HepG2 (cell line): ENCODE data around the gene PARVB. TPM values are rescaled to one million over a fixed set of nuclear protein-coding genes. Genes with fewer than 3 reads are reported as not detected.

Experiments
- ATAC-seq: fragments of 200-7000 bp; cut with Tn5 transposase; 3 replicates; pipeline ENCODE4 v1.9.1; 2020; ENCODE audit warnings: mild to moderate bottlenecking, moderate library complexity
- BruUV-seq: library from RNA; stranded (reverse); fragments of 400-500 nt; replicated peaks from 2 replicates; lab custom pipeline; 2021; lab: Mats Ljungman, UMichigan
- CTCF ChIA-PET: fragments of 300-600 bp; formaldehyde crosslinking; extraction: SDS; loops from one replicate; lab custom pipeline; 2021; ENCODE audit warnings: low total read pairs, inconsistent platforms, low intra/inter-chr PET ratio; lab: Yijun Ruan, JAX
- POLR2A ChIA-PET: fragments of 350-600 bp; sonication (Branson Sonifier 250); formaldehyde crosslinking; loops from one replicate; lab custom pipeline; 2020; ENCODE audit warnings: antibody characterized with exemption, inconsistent platforms; lab: Yijun Ruan, JAX
- DNase-seq: peaks from one replicate; pipeline ENCODE4 v3.0.0-alpha.2; 2015; ENCODE audit warnings: low spot score
- FAIRE-seq: peaks from 3 replicates; lab custom pipeline; 2011; peaks lifted over from hg19 to GRCh38; lab: Jason Lieb, UNC
- H2AFZ ChIP-seq: one replicate; pipeline ENCODE4 v1.6.1; 2011; ENCODE audit warnings: low read length, inconsistent platforms
- H3K27ac ChIP-seq: fragments of 300-600 bp; 3 replicates; pipeline ENCODE4 v1.8.0; 2011; ENCODE audit warnings: mixed run types, mild to moderate bottlenecking, mixed read lengths, low read length, inconsistent platforms; ENCODE audit not compliant: insufficient read depth; ENCODE audit errors: extremely low read length
- H3K27me3 ChIP-seq, 2 experiments: fragments of 200-600 bp in 1 of 2; 2 replicates in 1 of 2; 3 replicates in 1 of 2; pipeline versions ENCODE4 v1.6.0 to v1.8.0; 2011; ENCODE audit warnings: low read length in 2 of 2, mild to moderate bottlenecking in 2 of 2, moderate library complexity in 2 of 2, inconsistent platforms in 1 of 2; ENCODE audit not compliant: insufficient read depth in 2 of 2, control insufficient read depth in 1 of 2
- H3K36me3 ChIP-seq, 2 experiments: fragments of 200-600 bp in 1 of 2; replicated peaks in 1 of 2; 2 replicates in 1 of 2; 3 replicates in 1 of 2; pipeline versions ENCODE4 v1.5.1 to v1.8.0; 2011; ENCODE audit warnings: low read length in 2 of 2, inconsistent platforms in 1 of 2; ENCODE audit not compliant: insufficient read depth in 2 of 2, control insufficient read depth in 1 of 2
- H3K4me1 ChIP-seq: 2 replicates; pipeline ENCODE4 v1.5.1; 2012; ENCODE audit warnings: low read length, inconsistent platforms; ENCODE audit not compliant: insufficient read depth
- H3K4me2 ChIP-seq: 2 replicates; pipeline ENCODE4 v1.6.0; 2011; ENCODE audit warnings: low read depth, low read length, inconsistent platforms
- H3K4me3 ChIP-seq, 3 experiments: fragments of 200-600 bp in 1 of 3; sonication (generic), shearing (Covaris generic) in 1 of 3; replicated peaks in 1 of 3; 2 replicates each; pipeline ENCODE4 v1.5.1; 2011 to 2016; ENCODE audit warnings: low read length in 3 of 3, inconsistent platforms in 2 of 3, low read depth in 2 of 3, mild to moderate bottlenecking in 2 of 3, control low read depth in 1 of 3, mixed read lengths in 1 of 3; ENCODE audit not compliant: insufficient read depth in 1 of 3
- H3K79me2 ChIP-seq: one replicate; pipeline ENCODE4 v1.6.1; 2011; ENCODE audit warnings: low read length, inconsistent platforms; ENCODE audit not compliant: insufficient read depth
- H3K9ac ChIP-seq: 2 replicates; pipeline ENCODE4 v1.6.0; 2011; ENCODE audit warnings: mild to moderate bottlenecking, low read depth, low read length, inconsistent platforms; ENCODE audit not compliant: insufficient read depth
- H3K9me3 ChIP-seq: 2 replicates; pipeline ENCODE4 v1.5.1; 2012; ENCODE audit warnings: mild to moderate bottlenecking, low read length
- H4K20me1 ChIP-seq: 2 replicates; pipeline ENCODE4 v1.6.0; 2011; ENCODE audit warnings: inconsistent platforms, mild to moderate bottlenecking, low read length, moderate library complexity; ENCODE audit not compliant: insufficient read depth
- CBFB ChIP-seq: sonication (generic); formaldehyde crosslinking; IDR thresholded peaks from 2 replicates; pipeline ENCODE4 v1.4.0; 2020; ENCODE audit warnings: missing genetic modification reagents
- FOXP1 ChIP-seq, 2 experiments: fragments of 450-650 bp in 1 of 2; IDR thresholded peaks; 2 replicates each; pipeline ENCODE4 v1.6.1; 2017 to 2018; ENCODE audit warnings: antibody characterized with exemption in 1 of 2
- GZF1 ChIP-seq: sonication (generic); formaldehyde crosslinking; IDR thresholded peaks from 2 replicates; pipeline ENCODE4 v1.5.1; 2020; ENCODE audit warnings: mild to moderate bottlenecking, missing genetic modification reagents
- IKZF1 ChIP-seq: fragments of 450-650 bp; IDR thresholded peaks from 2 replicates; pipeline ENCODE4 v1.7.1; 2016
- NCOA5 ChIP-seq: sonication (generic); formaldehyde crosslinking; IDR thresholded peaks from 2 replicates; pipeline ENCODE4 v1.4.0; 2020; ENCODE audit warnings: missing genetic modification reagents
- PITX1 ChIP-seq: sonication (generic); formaldehyde crosslinking; IDR thresholded peaks from 2 replicates; pipeline ENCODE4 v1.5.1; 2020; ENCODE audit warnings: mild to moderate bottlenecking, missing genetic modification reagents
- RFXAP ChIP-seq: sonication (generic); formaldehyde crosslinking; IDR thresholded peaks from 2 replicates; pipeline ENCODE4 v1.4.0; 2020; ENCODE audit warnings: missing genetic modification reagents, borderline replicate concordance
- RXRB ChIP-seq: IDR thresholded peaks from 2 replicates; pipeline ENCODE4 v1.6.1; 2016; ENCODE audit warnings: borderline replicate concordance, missing genetic modification reagents, missing compliant biosample characterization
- SIX1 ChIP-seq: sonication (generic); formaldehyde crosslinking; IDR thresholded peaks from 2 replicates; pipeline ENCODE4 v1.4.0; 2020; ENCODE audit warnings: missing genetic modification reagents, borderline replicate concordance
- SMAD3 ChIP-seq: sonication (generic); formaldehyde crosslinking; IDR thresholded peaks from 2 replicates; pipeline ENCODE4 v1.4.0; 2020; ENCODE audit warnings: missing genetic modification reagents
- TBP ChIP-seq: sonication (generic); formaldehyde crosslinking; IDR thresholded peaks from 2 replicates; pipeline ENCODE4 v1.5.0; 2020; ENCODE audit warnings: missing genetic modification reagents
- YEATS2 ChIP-seq: sonication (generic); formaldehyde crosslinking; IDR thresholded peaks from 2 replicates; pipeline ENCODE4 v1.4.0; 2020; ENCODE audit warnings: missing genetic modification reagents, borderline replicate concordance
- ZNF354B ChIP-seq: sonication (generic); formaldehyde crosslinking; IDR thresholded peaks from 2 replicates; pipeline ENCODE4 v1.8.0; 2022; ENCODE audit warnings: mild to moderate bottlenecking, missing genetic modification reagents
- ZNF790 ChIP-seq: sonication (generic); formaldehyde crosslinking; IDR thresholded peaks from 2 replicates; pipeline ENCODE4 v1.8.0; 2022; ENCODE audit warnings: missing genetic modification reagents, mild to moderate bottlenecking, borderline replicate concordance
- WGBS: methylation state at CpG from one replicate; pipeline ENCODE4 v1.1.6; 2017; ENCODE audit warnings: low lambda C conversion rate; 5-methylcytosine and 5-hydroxymethylcytosine counted together
- in situ Hi-C: cut with HindIII; loops from 2 replicates; pipeline ENCODE4 v1.10.0; 2017; ENCODE audit warnings: low pct_unique_long_range_greater_than_20kb; ENCODE audit not compliant: extremely low pct_ligation_motif_present
- intact Hi-C: fragments of 100-400 bp; cut with micrococcal nuclease; formaldehyde crosslinking; loops from one replicate; pipeline ENCODE4 v1.10.0; 2022; ENCODE audit not compliant: unreplicated experiment
- polyA plus RNA-seq, 8 experiments: library from polyadenylated mRNA; depleted of rRNA in 3 of 8; stranded (reverse) in 7 of 8; unstranded in 1 of 8; fragments of >200 nt; fragmentation: Illumina TruSeq in 4 of 8; extraction: Trizol in 4 of 8; gene quantifications; 2 replicates each; pipeline versions ENCODE4 v1.2.1 to v1.2.3, GENCODE V29; 2011 to 2016; ENCODE audit warnings: low read depth in 4 of 8, missing spikeins in 1 of 8, mixed read lengths in 1 of 8; ENCODE audit not compliant: insufficient read depth in 1 of 8
- total RNA-seq, 5 experiments: library from RNA; depleted of rRNA; stranded (reverse); fragments of >200 nt; fragmentation: Illumina TruSeq; extraction: Trizol; gene quantifications; 2 replicates each; pipeline ENCODE4 v1.2.3, GENCODE V29; 2016; ENCODE audit warnings: low read depth in 1 of 5
- TF ChIP-seq, protein P1 (sequence below): sonication (generic); formaldehyde crosslinking; IDR thresholded peaks from 2 replicates; pipeline ENCODE4 v1.8.0; 2022; ENCODE audit warnings: mild to moderate bottlenecking, missing genetic modification reagents; ENCODE audit not compliant: insufficient replicate concordance
- TF ChIP-seq, protein P2 (sequence below): sonication (generic); formaldehyde crosslinking; IDR thresholded peaks from 2 replicates; pipeline ENCODE4 v1.5.1; 2020; ENCODE audit warnings: mild to moderate bottlenecking, missing genetic modification reagents

PARVB gene
- total and polyA plus RNA-seq, 2 of the 13 experiments (the other 11 are each of a cell fraction or from before 2014, with no cell fraction given) = 0.11 to 0.15 TPM

DNA sequence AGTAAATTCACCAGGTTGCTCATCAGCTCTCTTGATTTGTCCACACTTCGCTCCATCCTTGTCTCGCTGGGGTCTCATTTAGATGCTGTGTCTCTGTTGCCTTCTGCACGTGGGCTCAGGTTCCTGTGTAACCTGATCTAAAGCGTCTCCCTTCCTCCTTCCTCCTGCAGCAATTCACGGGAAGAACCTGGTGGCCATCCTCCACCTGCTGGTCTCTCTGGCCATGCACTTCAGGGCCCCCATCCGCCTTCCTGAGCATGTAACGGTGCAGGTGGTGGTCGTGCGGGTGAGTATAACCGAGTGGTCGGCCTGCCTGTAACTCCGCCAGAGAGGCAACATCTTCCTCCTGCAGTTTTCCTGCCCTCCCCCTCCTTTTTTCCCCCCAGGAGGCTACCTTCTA is 108.6 kb downstream of the PARVB start:
- TF ChIP-seq GZF1 (CRISPR knock-in tag) = no peak
- TF ChIP-seq ZNF354B (CRISPR knock-in tag) = no peak
- no peak for TF ChIP-seq SIX1 (CRISPR knock-in tag)
- TF ChIP-seq IKZF1 = no peak
- no peaks in the 10 kb centered on the region; a peak in 1 of 5 replicates for H3K27me3 ChIP-seq
- no peak overlapping the region for H3K4me3 ChIP-seq
- peaks cover 11% of the 10 kb centered on the region for H3K9me3 ChIP-seq
- WGBS = 31% methylated on average over 12 of the region's 12 CpGs
- H4K20me1 ChIP-seq = no peaks in the 10 kb centered on the region
- H2AFZ ChIP-seq = no peak overlapping the region
- CTCF ChIA-PET = no interaction called here
- FAIRE-seq (no peak), DNase-seq (no peak), ATAC-seq (no peak)
- no peaks in the 10 kb centered on the region for H3K79me2 ChIP-seq
- intact Hi-C loops = no loop called here
- POLR2A ChIA-PET = no interaction called here
- H3K36me3 ChIP-seq = no peaks in the 10 kb centered on the region
- no peak overlapping the region for H3K4me2 ChIP-seq
- in situ Hi-C loops = no loop called here
- H3K27ac ChIP-seq = no peak overlapping the region
- no peaks in the 10 kb centered on the region for H3K4me1 ChIP-seq
- H3K9ac ChIP-seq = no peak overlapping the region
- no TSS peak for BruUV-seq

DNA sequence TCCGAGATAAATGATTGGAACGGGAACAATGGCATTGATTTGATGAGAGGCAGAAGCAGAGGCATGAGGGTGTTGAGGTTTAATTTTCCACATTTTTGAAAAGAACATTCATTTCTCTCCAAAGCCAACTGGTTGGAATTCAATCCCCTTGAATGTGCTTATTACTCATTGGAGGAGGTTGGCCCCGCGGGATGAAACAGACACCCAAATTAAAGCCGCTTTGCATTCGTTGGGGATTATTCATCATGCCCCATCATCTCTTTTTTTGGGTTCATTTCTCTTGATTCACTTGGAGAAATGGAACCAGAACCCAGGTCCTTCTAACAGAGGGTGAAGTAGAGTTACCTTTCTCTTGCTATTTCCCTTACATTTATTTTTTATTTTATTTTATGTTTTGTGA is 109.1 kb downstream of the PARVB start:
- no TSS peak for BruUV-seq
- Histone ChIP-seq H3K27me3 (no peaks in the 10 kb centered on the region; a peak in 1 of 5 replicates), H4K20me1 (no peaks in the 10 kb centered on the region), H3K27ac (no peak overlapping the region), H3K9me3 (peaks cover 15% of the 10 kb centered on the region), H3K4me1 (no peaks in the 10 kb centered on the region), H3K4me3 (no peak overlapping the region), H3K79me2 (no peaks in the 10 kb centered on the region), H3K9ac (no peak overlapping the region), H3K36me3 (no peaks in the 10 kb centered on the region), H2AFZ (no peak overlapping the region), H3K4me2 (no peak overlapping the region)
- DNase-seq (no peak), ATAC-seq (no peak), FAIRE-seq (no peak)
- TF ChIP-seq YEATS2 (no peak), FOXP1 (IDR thresholded peaks at IDR 0.05) (no peak), FOXP1 (CRISPR knock-in tag; IDR thresholded peaks at IDR 0.05) (no peak), SMAD3 (CRISPR knock-in tag) (no peak), CBFB (no peak), RXRB (CRISPR knock-in tag) (no peak), ZNF790 (no peak), NCOA5 (CRISPR knock-in tag) (no peak), TBP (CRISPR knock-in tag) (no peak), RFXAP (CRISPR knock-in tag) (no peak), PITX1 (no peak)
- TF ChIP-seq, protein P1, sequence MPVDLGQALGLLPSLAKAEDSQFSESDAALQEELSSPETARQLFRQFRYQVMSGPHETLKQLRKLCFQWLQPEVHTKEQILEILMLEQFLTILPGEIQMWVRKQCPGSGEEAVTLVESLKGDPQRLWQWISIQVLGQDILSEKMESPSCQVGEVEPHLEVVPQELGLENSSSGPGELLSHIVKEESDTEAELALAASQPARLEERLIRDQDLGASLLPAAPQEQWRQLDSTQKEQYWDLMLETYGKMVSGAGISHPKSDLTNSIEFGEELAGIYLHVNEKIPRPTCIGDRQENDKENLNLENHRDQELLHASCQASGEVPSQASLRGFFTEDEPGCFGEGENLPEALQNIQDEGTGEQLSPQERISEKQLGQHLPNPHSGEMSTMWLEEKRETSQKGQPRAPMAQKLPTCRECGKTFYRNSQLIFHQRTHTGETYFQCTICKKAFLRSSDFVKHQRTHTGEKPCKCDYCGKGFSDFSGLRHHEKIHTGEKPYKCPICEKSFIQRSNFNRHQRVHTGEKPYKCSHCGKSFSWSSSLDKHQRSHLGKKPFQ (CRISPR knock-in tag) = no peak
- TF ChIP-seq, protein P2, sequence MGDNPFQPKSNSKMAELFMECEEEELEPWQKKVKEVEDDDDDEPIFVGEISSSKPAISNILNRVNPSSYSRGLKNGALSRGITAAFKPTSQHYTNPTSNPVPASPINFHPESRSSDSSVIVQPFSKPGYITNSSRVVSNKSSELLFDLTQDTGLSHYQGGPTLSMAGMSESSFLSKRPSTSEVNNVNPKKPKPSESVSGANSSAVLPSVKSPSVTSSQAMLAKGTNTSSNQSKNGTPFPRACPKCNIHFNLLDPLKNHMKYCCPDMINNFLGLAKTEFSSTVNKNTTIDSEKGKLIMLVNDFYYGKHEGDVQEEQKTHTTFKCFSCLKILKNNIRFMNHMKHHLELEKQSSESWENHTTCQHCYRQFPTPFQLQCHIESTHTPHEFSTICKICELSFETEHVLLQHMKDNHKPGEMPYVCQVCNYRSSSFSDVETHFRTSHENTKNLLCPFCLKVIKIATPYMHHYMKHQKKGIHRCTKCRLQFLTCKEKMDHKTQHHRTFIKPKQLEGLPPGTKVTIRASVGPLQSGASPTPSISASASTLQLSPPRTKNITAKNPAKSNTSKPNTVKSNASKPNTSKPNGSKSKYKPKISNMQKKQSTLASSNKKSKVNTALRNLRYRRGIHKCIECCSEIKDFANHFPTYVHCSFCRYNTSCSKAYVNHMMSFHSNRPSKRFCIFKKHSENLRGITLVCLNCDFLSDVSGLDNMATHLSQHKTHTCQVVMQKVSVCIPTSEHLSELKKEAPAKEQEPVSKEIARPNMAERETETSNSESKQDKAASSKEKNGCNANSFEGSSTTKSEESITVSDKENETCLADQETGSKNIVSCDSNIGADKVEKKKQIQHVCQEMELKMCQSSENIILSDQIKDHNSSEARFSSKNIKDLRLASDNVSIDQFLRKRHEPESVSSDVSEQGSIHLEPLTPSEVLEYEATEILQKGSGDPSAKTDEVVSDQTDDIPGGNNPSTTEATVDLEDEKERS = no peak
- CTCF ChIA-PET = no interaction called here
- WGBS = 58% methylated on average over 6 of the region's 6 CpGs
- intact Hi-C loops (no loop called here), in situ Hi-C loops (no loop called here)
- POLR2A ChIA-PET = no interaction called here
